ENCODE results near the gene OLFML2B. TPM values are rescaled to one million over a fixed set of nuclear protein-coding genes. Genes with fewer than 3 reads are reported as not detected.

The OLFML2B gene
- total RNA-seq, 1 experiment from 2014 or later = 0.20 TPM

Other genes with a start within 250 kb of the OLFML2B start
- not detected in 2 replicates for gene NOS1AP, start 45.8 kb upstream of the OLFML2B start, total RNA-seq (2014; rRNA removed; shearing (Covaris generic); ENCODE audit: low replicate concordance)